ENCODE data around the gene IFIT2.
"Not testable (repeated sequence)": the region's sequence is repeated elsewhere in the genome, so short reads cannot be mapped to it uniquely, and the experiment has no call there.

The IFIT2 gene

GRCh38 chr10:89281606-89282395, 20.0 kb upstream of the IFIT2 start:
- no peak for TF ChIP-seq CTCF (IDR thresholded peaks at IDR 0.05; ENCODE audit: low read depth, low read length, missing control alignments)
- H3K27ac ChIP-seq: peak overlapping the region; percentile 74
- no peaks in the 10 kb centered on the region for H3K36me3 ChIP-seq (replicated peaks)
- no peak for DNase-seq
- no peak overlapping the region for H3K4me3 ChIP-seq (ENCODE audit: low read depth, low read length)
- in situ Hi-C loops (cut with HindIII; ENCODE audit: low pct_ligation_motif_present, low sequenced_read_pairs): no loop called here
- H3K27me3 ChIP-seq (replicated peaks): no peaks in the 10 kb centered on the region

GRCh38 chr10:89283025-89283935, 18.6 kb upstream of the IFIT2 start:
- DNase-seq: no peak
- no peaks in the 10 kb centered on the region for H3K27me3 ChIP-seq (replicated peaks)
- in situ Hi-C loops (cut with HindIII; ENCODE audit: low pct_ligation_motif_present, low sequenced_read_pairs): no loop called here
- no peak for TF ChIP-seq CTCF (IDR thresholded peaks at IDR 0.05; ENCODE audit: low read depth, low read length, missing control alignments)
- H3K36me3 ChIP-seq (replicated peaks): no peaks in the 10 kb centered on the region
- H3K4me3 ChIP-seq (ENCODE audit: low read depth, low read length): no peak overlapping the region
- peak overlapping the region; percentile 74 for H3K27ac ChIP-seq

DNA sequence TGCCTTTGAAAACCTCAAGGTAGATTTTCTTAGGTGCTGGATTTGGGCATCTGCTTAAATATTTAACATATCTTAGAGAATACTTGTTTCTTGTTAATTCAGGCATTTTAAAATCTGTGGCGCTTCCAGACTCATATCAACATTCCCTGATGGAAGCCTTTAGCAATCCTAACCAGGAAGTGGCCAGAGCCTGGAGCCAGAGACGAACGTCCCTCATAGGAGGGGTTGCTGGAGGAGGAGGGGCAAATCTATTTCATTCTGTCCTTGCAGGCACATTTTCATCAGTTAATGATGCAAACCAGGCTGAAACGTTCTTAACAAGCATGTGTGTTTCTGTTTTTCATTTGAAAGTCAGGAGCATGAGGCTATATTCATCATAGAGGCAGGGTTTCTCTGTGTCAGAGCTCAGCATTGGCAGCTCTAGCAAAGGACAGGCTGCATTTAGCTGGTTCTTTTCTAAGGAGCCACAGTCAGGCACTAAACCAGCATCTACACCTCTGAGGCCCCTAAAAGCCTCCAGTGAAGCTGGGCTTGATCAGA, 17.8 kb upstream of the IFIT2 start:
- H3K27ac ChIP-seq: peak overlapping the region; percentile 74
- H3K36me3 ChIP-seq (replicated peaks): no peaks in the 10 kb centered on the region
- H3K4me3 ChIP-seq (ENCODE audit: low read depth, low read length): no peak overlapping the region
- in situ Hi-C loops (cut with HindIII; ENCODE audit: low pct_ligation_motif_present, low sequenced_read_pairs): no loop called here
- TF ChIP-seq CTCF (IDR thresholded peaks at IDR 0.05; ENCODE audit: low read depth, low read length, missing control alignments): no peak
- DNase-seq: no peak
- no peaks in the 10 kb centered on the region for H3K27me3 ChIP-seq (replicated peaks)

DNA sequence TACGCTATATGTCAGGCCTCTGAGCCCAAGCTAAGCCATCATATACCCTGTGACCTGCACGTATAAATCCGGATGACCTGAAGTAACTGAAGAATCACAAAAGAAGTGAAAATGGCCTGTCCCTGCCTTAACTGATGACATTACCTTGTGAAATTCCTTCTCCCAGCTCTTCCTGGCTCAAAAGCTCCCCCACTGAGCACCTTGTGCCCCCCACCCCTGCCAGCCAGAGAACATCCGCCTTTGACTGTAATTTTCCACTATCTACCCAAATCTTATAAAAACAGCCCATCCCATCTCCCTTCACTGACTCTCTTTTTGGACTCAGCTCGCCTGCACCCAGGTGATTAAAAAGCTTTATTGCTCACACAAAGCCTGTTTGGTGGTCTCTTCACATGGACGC, 17.1 kb upstream of the IFIT2 start:
- H3K27me3 ChIP-seq (replicated peaks); in situ Hi-C loops (cut with HindIII; ENCODE audit: low pct_ligation_motif_present, low sequenced_read_pairs); DNase-seq; H3K4me3 ChIP-seq (ENCODE audit: low read depth, low read length); H3K36me3 ChIP-seq (replicated peaks): not testable (repeated sequence)
- peak overlapping the region; percentile 74 for H3K27ac ChIP-seq

DNA sequence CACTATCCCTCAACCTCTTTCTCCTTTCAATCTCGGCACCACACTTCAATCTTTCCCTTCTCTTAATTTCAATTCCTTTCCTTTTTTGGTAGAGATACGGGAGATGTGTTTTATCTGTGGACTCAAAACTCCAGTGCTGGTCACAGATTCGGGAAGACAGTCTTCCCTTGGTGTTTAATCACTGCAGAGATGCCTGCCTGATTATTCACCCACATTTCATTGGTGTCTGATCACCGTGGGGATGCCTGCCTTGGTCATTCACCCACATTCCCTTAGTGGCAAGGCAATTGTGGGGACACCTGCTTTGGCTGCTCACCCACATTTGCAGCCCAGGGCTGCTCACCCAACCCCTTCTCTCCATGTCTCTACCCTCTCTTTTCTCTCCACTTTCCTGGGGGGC, 16.5 kb upstream of the IFIT2 start:
- H3K4me3 ChIP-seq (ENCODE audit: low read depth, low read length); DNase-seq; H3K27ac ChIP-seq; H3K27me3 ChIP-seq (replicated peaks); in situ Hi-C loops (cut with HindIII; ENCODE audit: low pct_ligation_motif_present, low sequenced_read_pairs); H3K36me3 ChIP-seq (replicated peaks): not testable (repeated sequence)

DNA sequence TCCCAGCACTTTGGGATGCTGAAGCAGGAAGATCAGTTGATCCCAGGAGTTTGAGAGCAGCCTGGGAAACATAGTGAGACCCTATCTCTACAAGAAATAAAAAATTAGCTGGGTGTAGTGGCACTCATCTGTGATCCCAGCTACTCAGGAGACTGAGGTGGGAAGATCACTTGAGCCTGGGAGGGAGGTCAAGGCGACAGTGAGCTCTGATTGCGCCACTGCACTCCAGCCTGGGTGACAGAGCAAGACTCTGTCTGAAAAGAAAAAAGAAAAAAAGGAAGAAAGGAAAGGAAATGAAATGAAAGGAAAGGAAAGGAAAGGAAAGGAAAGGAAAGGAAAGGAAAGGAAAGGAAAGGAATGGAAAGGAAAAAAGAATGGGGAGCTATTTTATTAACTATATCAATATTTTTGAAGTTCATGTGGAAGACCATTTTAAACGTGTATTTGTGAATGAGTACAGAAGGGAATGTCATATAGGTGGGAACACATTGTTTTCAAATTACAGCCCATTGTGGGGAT, 7.1 kb upstream of the IFIT2 start:
- H3K4me3 ChIP-seq (ENCODE audit: low read depth, low read length): no peak overlapping the region
- H3K36me3 ChIP-seq (replicated peaks): no peaks in the 10 kb centered on the region
- H3K27ac ChIP-seq: no peak overlapping the region
- in situ Hi-C loops (cut with HindIII; ENCODE audit: low pct_ligation_motif_present, low sequenced_read_pairs): no loop called here
- DNase-seq: no peak
- TF ChIP-seq CTCF (IDR thresholded peaks at IDR 0.05; ENCODE audit: low read depth, low read length, missing control alignments): no peak
- no peaks in the 10 kb centered on the region for H3K27me3 ChIP-seq (replicated peaks)

All from brain microvascular endothelial cell (primary cell).